HEK293 (cell line): Measurements from ENCODE around the gene TMEM184B.

Experiments used
- ATF2 ChIP-seq: fragments of 450-650 bp; formaldehyde crosslinking; IDR thresholded peaks from 2 replicates; pipeline ENCODE4 v1.5.1; 2016; ENCODE audit warnings: missing biosample characterization, missing genetic modification characterization, low read depth
- MZF1 ChIP-seq: fragments of 450-650 bp; formaldehyde crosslinking; IDR thresholded peaks from 2 replicates; pipeline ENCODE4 v1.5.1; 2017; ENCODE audit warnings: missing biosample characterization, missing genetic modification characterization, borderline replicate concordance
- REST ChIP-seq: fragments of 450-650 bp; formaldehyde crosslinking; IDR thresholded peaks from 2 replicates; pipeline ENCODE4 v1.5.1; 2016; ENCODE audit warnings: missing biosample characterization, missing genetic modification characterization
- SP2 ChIP-seq: fragments of 450-650 bp; formaldehyde crosslinking; IDR thresholded peaks from 2 replicates; pipeline ENCODE4 v1.5.1; 2016; ENCODE audit warnings: missing biosample characterization, missing genetic modification characterization
- TCF7L2 ChIP-seq: IDR thresholded peaks from 2 replicates; pipeline ENCODE4 v1.6.1; 2011; ENCODE audit warnings: low read depth, mild to moderate bottlenecking, inconsistent platforms, low read length, moderate library complexity, borderline replicate concordance
- YY1 ChIP-seq: fragments of 450-650 bp; formaldehyde crosslinking; IDR thresholded peaks from 2 replicates; pipeline ENCODE4 v1.5.1; 2018; ENCODE audit warnings: missing biosample characterization, missing genetic modification characterization
- ZBTB8A ChIP-seq: fragments of 450-650 bp; formaldehyde crosslinking; IDR thresholded peaks from 2 replicates; pipeline ENCODE4 v1.5.1; 2016; ENCODE audit warnings: missing biosample characterization, missing genetic modification characterization
- ZNF2 ChIP-seq: fragments of 450-650 bp; formaldehyde crosslinking; IDR thresholded peaks from 2 replicates; pipeline ENCODE4 v1.5.1; 2016; ENCODE audit warnings: missing biosample characterization, missing genetic modification characterization
- ZNF211 ChIP-seq: fragments of 450-650 bp; formaldehyde crosslinking; IDR thresholded peaks from 2 replicates; pipeline ENCODE4 v1.5.1; 2016; ENCODE audit warnings: low read depth, missing biosample characterization, missing genetic modification characterization
- ZNF274 ChIP-seq, 2 experiments: fragments of 200-500 bp in 1 of 2; fragments of 450-650 bp in 1 of 2; sonication (Bioruptor generic) in 1 of 2; formaldehyde crosslinking in 1 of 2; IDR thresholded peaks; 2 replicates each; pipeline versions ENCODE4 v1.5.1 to v1.6.1; 2014 to 2016; ENCODE audit warnings: borderline replicate concordance in 1 of 2, inconsistent platforms in 1 of 2, low read length in 1 of 2, missing biosample characterization in 1 of 2, missing genetic modification characterization in 1 of 2
- ZNF692 ChIP-seq: fragments of 450-650 bp; formaldehyde crosslinking; IDR thresholded peaks from 2 replicates; pipeline ENCODE4 v1.5.1; 2016; ENCODE audit warnings: missing biosample characterization, missing genetic modification characterization
- ZSCAN30 ChIP-seq: fragments of 450-650 bp; IDR thresholded peaks from 2 replicates; pipeline ENCODE4 v1.5.1; 2018; ENCODE audit warnings: missing biosample characterization, mild to moderate bottlenecking, missing genetic modification characterization, moderate library complexity
- TF ChIP-seq, protein P1 (sequence below): fragments of 450-650 bp; formaldehyde crosslinking; IDR thresholded peaks from 2 replicates; pipeline ENCODE4 v1.5.1; 2016; ENCODE audit warnings: missing biosample characterization, missing genetic modification characterization

- TF ChIP-seq, protein P1, sequence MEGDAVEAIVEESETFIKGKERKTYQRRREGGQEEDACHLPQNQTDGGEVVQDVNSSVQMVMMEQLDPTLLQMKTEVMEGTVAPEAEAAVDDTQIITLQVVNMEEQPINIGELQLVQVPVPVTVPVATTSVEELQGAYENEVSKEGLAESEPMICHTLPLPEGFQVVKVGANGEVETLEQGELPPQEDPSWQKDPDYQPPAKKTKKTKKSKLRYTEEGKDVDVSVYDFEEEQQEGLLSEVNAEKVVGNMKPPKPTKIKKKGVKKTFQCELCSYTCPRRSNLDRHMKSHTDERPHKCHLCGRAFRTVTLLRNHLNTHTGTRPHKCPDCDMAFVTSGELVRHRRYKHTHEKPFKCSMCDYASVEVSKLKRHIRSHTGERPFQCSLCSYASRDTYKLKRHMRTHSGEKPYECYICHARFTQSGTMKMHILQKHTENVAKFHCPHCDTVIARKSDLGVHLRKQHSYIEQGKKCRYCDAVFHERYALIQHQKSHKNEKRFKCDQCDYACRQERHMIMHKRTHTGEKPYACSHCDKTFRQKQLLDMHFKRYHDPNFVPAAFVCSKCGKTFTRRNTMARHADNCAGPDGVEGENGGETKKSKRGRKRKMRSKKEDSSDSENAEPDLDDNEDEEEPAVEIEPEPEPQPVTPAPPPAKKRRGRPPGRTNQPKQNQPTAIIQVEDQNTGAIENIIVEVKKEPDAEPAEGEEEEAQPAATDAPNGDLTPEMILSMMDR (tag by site-specific recombination), result no peak
- TF ChIP-seq ATF2 (tag by site-specific recombination), result no peak
- no peak for TF ChIP-seq ZNF2
- no peak for TF ChIP-seq TCF7L2
- TF ChIP-seq ZNF692 (tag by site-specific recombination), result no peak
- TF ChIP-seq REST (tag by site-specific recombination), result no peak
- no peak for TF ChIP-seq YY1 (tag by site-specific recombination)
- no peak for TF ChIP-seq ZSCAN30 (tag by site-specific recombination)
- TF ChIP-seq ZNF211 (tag by site-specific recombination), result no peak
- TF ChIP-seq MZF1 (tag by site-specific recombination), result no peak
- TF ChIP-seq ZNF274 (IDR thresholded peaks at IDR 0.05; ENCODE audit: low read length), result no peak
- no peak for TF ChIP-seq ZNF274 (tag by site-specific recombination; IDR thresholded peaks at IDR 0.05; ENCODE audit: borderline replicate concordance)
- no peak for TF ChIP-seq SP2 (tag by site-specific recombination)
- no peak for TF ChIP-seq ZBTB8A (tag by site-specific recombination)
These were observed 1.7 kb downstream of the TMEM184B start for GRCh38 chr22:38271101-38271500.
